ENCODE data around the gene USP37. TPM values are rescaled to one million over a fixed set of nuclear protein-coding genes. Genes with fewer than 3 reads are reported as not detected.

USP37 gene
- polyA plus RNA-seq, 3 donors: 2.7 to 4.9 (median 2.7) TPM

DNA sequence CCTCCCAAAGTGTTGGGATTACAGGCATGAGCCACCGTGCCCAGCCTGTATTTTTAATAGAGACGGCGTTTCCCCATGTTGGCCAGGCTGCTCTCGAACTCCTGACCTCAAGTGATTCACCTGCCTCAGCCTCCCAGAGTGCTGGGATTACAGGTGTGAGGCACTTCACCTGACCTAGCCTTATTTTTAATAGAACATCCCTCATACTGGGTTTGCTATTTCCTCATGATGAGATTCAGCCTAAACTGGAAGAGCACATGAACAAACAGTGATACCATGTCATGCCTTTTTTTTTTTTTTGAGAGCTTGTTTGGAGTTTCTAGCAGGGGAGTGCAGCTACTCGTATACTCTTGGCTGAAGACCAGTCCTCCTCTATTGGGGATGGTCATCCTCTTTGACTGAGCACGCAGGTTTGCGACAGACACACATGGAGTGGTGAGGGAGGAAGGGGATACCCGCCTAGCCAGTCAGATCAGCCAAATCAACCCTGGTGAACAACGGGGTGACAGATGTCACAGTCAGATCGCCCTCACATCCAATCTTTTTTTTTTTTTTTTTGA, 67.6 kb downstream of the USP37 start:
- peaks cover 2% of the 10 kb centered on the region for H3K4me1 Mint-ChIP-seq
- H3K9me3 Mint-ChIP-seq: no peaks in the 10 kb centered on the region
- Histone ChIP-seq H3K27ac (ENCODE audit: low read depth in 1 of 2, low read length in 2 of 2) (no peak overlapping the region), H2AFZ (ENCODE audit: insufficient read depth, low read depth, low read length, poor library complexity, severe bottlenecking) (no peak overlapping the region), H3K36me3 (replicated peaks in 1 of 2; ENCODE audit: control insufficient read depth in 1 of 2, insufficient read depth in 2 of 2, low read length in 2 of 2) (peaks cover 23 to 64% of the 10 kb centered on the region in 2 donors), H3K9ac (ENCODE audit: insufficient read depth, low read length, poor library complexity, severe bottlenecking) (no peak overlapping the region), H3K4me2 (replicated peaks; ENCODE audit: extremely low read depth, low read length, poor library complexity, severe bottlenecking) (no peak overlapping the region), H4K20me1 (ENCODE audit: insufficient read depth, low read length) (no peaks in the 10 kb centered on the region), H3K9me3 (replicated peaks in 1 of 2; ENCODE audit: control insufficient read depth in 1 of 2, insufficient read depth in 1 of 2, low read length in 2 of 2) (no peaks in the 10 kb centered on the region), H3K4me3 (replicated peaks in 1 of 3; ENCODE audit: low read depth in 2 of 3, low read length in 3 of 3) (no peak overlapping the region), H3K4me1 (ENCODE audit: control insufficient read depth in 1 of 2, insufficient read depth in 2 of 2, low read length in 2 of 2) (no peaks in the 10 kb centered on the region), H3K27me3 (ENCODE audit: control insufficient read depth in 2 of 2, insufficient read depth in 2 of 2, low read length in 2 of 2) (no peaks in the 10 kb centered on the region), H3K79me2 (ENCODE audit: insufficient read depth, low read length) (no peaks in the 10 kb centered on the region)
- TF ChIP-seq, protein P1, sequence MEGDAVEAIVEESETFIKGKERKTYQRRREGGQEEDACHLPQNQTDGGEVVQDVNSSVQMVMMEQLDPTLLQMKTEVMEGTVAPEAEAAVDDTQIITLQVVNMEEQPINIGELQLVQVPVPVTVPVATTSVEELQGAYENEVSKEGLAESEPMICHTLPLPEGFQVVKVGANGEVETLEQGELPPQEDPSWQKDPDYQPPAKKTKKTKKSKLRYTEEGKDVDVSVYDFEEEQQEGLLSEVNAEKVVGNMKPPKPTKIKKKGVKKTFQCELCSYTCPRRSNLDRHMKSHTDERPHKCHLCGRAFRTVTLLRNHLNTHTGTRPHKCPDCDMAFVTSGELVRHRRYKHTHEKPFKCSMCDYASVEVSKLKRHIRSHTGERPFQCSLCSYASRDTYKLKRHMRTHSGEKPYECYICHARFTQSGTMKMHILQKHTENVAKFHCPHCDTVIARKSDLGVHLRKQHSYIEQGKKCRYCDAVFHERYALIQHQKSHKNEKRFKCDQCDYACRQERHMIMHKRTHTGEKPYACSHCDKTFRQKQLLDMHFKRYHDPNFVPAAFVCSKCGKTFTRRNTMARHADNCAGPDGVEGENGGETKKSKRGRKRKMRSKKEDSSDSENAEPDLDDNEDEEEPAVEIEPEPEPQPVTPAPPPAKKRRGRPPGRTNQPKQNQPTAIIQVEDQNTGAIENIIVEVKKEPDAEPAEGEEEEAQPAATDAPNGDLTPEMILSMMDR (IDR thresholded peaks at IDR 0.05): no peak
- no peak overlapping the region for H3K4me3 Mint-ChIP-seq
- WGBS (ENCODE audit: insufficient coverage): 100% methylated on average over 4 of the region's 10 CpGs
- peaks cover 42 to 65% of the 10 kb centered on the region in 2 donors for H3K36me3 Mint-ChIP-seq
- no peak for DNase-seq
- H3K27me3 Mint-ChIP-seq (ENCODE audit: low read depth in 3 of 3): peaks cover 0 to 1% (median 0%) of the 10 kb centered on the region in 3 donors
- no peak overlapping the region for H3K27ac Mint-ChIP-seq
- intact Hi-C loops (cut with micrococcal nuclease): no loop called here

DNA sequence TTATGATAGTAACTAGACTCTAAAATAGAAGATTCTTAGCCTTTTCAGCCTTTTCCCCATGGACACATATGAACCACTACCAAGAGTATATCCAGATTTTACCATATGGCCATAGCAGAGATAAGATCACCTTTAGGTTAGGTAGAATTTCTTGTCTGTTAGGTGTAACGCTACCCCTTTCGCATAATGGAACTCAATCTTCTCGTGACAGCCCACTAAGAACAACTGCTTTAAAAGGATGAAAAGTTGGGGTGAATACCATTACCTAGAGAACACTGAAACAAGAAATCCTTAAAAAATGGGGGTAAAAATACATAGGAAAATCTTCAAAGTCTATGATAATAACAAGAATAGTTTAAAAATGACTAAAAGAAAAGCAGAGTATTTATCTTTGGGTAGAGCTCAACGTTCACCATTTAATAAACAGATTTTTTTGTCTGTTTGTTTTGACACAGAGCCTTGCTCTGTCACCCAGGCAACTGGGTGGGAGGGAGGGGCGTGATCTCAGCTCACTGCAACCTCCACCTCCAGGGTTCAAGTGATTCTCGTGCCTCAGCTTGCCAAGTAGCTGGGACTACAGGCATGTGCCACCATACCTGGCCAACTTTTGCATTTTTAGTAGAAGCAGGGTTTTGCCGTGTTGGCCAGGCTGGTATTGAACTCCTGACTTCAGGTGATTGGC, 82.0 kb downstream of the USP37 start:
- intact Hi-C loops (cut with micrococcal nuclease): no loop called here
- Histone ChIP-seq H3K4me1 (ENCODE audit: control insufficient read depth in 1 of 2, insufficient read depth in 2 of 2, low read length in 2 of 2) (no peaks in the 10 kb centered on the region), H3K36me3 (replicated peaks in 1 of 2; ENCODE audit: control insufficient read depth in 1 of 2, insufficient read depth in 2 of 2, low read length in 2 of 2) (peaks cover 22 to 89% of the 10 kb centered on the region in 2 donors), H3K4me2 (replicated peaks; ENCODE audit: extremely low read depth, low read length, poor library complexity, severe bottlenecking) (no peak overlapping the region), H4K20me1 (ENCODE audit: insufficient read depth, low read length) (no peaks in the 10 kb centered on the region), H3K27me3 (ENCODE audit: control insufficient read depth in 2 of 2, insufficient read depth in 2 of 2, low read length in 2 of 2) (no peaks in the 10 kb centered on the region), H3K9me3 (replicated peaks in 1 of 2; ENCODE audit: control insufficient read depth in 1 of 2, insufficient read depth in 1 of 2, low read length in 2 of 2) (no peaks in the 10 kb centered on the region), H2AFZ (ENCODE audit: insufficient read depth, low read depth, low read length, poor library complexity, severe bottlenecking) (no peak overlapping the region), H3K79me2 (ENCODE audit: insufficient read depth, low read length) (no peaks in the 10 kb centered on the region), H3K9ac (ENCODE audit: insufficient read depth, low read length, poor library complexity, severe bottlenecking) (no peak overlapping the region), H3K4me3 (replicated peaks in 1 of 3; ENCODE audit: low read depth in 2 of 3, low read length in 3 of 3) (no peak overlapping the region), H3K27ac (ENCODE audit: low read depth in 1 of 2, low read length in 2 of 2) (no peak overlapping the region)
- no peak for DNase-seq
- TF ChIP-seq, protein P1 (IDR thresholded peaks at IDR 0.05): no peak
- Mint-ChIP-seq H3K9me3 (no peaks in the 10 kb centered on the region), H3K4me1 (peaks cover under 1% of the 10 kb centered on the region), H3K27me3 (ENCODE audit: low read depth in 3 of 3) (peaks cover 0 to 3% (median 0%) of the 10 kb centered on the region in 3 donors), H3K36me3 (peaks cover 56 to 78% of the 10 kb centered on the region in 2 donors), H3K4me3 (no peak overlapping the region), H3K27ac (no peak overlapping the region)
- 100% methylated on average over 1 of the region's 7 CpGs for WGBS (ENCODE audit: insufficient coverage)
